Stimulated activated CD8-positive, alpha-beta memory T cell treated with anti-CD3 and anti-CD28 coated beads, Interleukin-7, amount 100 ng/mL, for 4 hours (primary cell): ENCODE data around the gene AGO4.
"Not testable (repeated sequence)": the region's sequence is repeated elsewhere in the genome, so short reads cannot be mapped to it uniquely, and the experiment has no call there.

Experiments
- DNase-seq, 2 donors: peaks; one replicate each; pipeline ENCODE4 v3.0.0-alpha.2; 2020; ENCODE audit warnings: low read depth in 2 of 2

The AGO4 gene

DNA sequence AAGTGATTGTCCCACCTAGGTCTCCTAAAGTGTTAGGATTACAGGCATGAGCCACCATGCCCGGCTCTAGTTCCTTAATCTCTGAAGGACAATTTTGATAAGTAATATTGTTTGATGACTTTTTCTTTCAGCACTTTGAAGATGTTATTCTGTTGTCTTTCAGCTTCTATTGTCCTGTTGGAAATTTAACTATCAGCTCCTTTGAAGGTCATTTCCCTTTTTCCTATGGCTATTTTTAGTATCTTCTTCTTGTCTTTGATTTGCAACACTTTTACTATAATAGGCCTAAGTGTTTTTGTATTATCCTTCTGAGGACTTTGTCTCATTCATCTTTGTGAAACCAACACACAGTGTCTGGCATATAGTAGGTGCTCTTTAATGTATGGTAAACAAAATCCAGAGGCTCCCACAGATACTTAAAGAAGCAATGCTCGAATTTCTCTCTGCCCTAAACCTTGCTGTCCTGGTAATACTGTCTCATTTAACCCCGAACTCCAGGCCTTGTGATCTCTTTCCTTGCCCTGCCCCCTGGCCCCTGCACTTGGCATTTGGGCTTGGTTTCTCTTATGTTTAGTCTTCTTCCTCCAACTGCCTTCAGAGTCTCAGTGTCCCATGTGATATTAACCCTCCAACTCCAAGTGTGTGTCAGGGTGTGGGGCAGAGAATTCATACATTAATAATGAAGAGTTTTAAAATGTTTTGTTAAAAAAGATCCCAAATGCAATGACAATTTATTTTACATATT is 56.2 kb downstream of the AGO4 start:
- no peak for DNase-seq

DNA sequence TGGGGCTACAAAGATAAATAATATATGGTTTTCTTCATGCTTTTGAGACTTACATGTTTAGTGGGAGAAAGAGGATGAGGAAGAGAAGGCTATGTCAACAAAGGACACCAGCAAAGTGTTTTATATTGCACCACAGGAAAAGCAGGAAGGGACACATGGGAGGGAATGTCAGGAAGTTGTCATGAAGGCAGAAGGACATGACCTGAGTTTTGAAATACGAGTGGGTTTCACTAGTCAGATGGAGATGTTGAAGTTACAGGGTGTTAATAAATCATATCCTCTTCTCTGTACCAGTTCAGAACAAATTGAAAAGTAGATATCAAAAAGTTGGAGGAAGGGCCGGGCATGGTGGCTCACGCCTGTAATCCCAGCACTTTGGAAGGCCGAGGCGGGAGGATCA is 57.0 kb downstream of the AGO4 start:
- no peak for DNase-seq

DNA sequence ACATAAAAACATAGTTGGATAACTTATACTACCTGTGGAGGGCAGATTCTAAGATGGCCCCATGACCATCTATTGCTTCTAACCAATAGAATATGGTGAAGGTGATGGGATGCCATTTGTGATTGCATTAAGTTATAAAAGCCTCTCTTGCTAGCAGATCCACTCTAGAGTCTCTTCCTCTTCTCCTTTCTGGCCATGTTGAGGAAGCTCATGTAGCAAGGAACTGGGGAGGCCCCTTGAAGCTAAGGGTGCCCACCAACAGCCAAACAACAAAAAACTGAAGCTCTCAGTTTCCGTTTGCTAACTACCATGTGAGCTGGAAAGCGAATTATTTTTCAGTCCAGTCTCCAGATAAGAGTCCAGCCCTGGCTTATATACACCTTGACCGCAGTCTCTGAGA is 59.2 kb downstream of the AGO4 start:
- DNase-seq: no peak

DNA sequence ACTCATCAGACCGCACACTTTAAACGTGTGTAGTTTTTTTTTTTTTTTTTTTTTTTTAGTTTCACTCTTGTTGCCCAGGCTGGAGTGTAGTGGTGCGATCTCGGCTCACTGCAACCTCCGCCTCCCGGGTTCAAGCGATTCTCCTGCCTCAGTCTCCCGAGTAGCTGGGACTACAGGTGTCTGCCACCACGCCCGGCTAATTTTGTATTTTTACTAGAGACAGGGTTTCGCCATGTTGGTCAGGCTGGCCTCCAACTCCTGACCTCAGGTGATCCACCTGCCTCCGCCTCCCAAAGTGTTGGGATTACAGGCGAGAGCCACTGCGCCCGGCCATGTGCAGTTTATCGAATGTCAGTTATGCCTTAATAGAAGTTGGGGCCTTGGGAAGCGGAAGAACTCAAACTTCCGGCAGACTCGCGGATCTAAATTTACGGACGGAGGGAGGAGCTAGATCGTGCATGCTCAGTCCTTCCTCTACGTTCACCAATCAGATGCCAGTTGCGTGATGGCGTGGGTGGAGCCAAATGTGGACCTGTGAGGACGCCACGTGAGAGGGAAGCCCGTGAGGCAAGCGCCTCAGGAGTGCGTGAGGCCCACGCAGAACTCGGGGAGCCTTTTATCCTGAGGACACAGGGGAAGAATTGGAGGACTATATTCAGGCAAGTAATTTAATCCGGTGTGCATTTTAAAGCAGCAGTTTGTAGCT is 61.6 kb downstream of the AGO4 start:
- not testable (repeated sequence) for DNase-seq

DNA sequence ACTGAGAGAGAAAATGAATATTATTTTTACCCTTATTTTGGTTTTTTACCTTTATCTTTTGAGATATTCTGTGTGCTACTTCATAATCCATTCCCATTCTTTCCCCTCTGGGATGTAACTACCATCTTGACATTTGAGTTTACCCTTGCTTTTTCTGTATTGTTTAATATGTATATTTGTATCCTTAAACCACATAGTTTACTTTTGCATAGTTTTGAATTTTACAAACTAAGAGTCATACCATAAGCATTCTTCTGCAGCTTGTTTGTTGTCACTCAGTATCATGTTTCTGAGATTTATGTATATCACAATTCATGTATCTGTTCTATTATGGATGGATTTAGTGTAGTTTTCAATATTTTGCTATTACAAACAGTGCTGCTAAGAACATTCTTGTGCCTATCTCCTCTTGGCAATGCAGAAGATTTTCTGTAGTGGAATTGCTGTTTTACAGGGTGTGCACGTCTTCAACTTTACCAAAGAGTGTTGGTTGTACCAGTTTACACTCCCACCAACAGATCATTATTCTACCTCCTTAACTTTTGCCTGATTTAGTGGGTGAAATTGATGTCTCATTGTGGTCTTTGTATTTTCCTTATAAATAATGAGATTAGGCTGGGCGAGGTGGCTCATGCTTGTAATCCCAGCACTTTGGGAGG is 63.0 kb downstream of the AGO4 start:
- no peak for DNase-seq

DNA sequence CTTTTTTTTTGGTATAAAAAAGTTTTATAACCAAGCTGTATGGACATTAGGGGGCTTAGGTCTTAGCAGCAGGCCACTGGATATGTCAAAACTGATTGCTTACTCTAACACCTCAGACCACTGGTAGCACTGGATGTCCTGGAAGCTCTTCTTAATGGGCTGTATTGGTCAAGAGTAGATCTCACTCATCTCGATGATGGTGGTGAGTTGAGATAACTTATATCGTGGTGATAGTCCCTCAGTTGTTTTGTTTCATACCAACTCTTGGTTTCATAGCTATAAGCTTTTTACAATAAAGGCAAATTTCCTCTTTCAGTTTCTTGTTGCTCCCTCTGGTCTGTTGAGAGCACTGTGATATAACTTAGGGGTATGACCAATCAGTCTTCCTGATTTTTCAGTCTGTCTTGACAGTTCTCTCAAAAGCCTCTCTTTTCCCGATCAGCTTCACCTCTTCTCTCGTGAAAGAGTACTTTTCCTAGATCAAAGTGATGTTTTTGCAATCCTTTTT is 65.5 kb downstream of the AGO4 start:
- no peak for DNase-seq

DNA sequence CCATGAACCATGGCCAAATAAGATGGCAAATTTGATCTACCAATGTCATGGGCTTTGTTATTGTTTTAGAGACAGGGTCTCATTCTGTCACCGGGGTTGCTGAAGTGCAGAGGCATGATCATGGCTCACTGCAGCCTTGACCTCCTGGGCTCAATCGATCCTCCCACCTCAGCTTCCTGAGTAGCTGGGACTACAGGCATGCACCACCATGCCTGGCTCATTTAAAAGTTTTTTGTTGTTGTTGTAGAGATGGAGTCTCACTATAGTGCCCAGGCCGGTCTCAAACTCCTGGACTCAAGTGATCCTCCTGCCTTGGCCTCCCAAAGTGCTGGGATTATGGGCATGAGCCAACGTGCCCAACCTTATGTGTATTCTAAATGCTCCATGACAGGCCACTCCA is 66.3 kb downstream of the AGO4 start:
- DNase-seq: not testable (repeated sequence)

DNA sequence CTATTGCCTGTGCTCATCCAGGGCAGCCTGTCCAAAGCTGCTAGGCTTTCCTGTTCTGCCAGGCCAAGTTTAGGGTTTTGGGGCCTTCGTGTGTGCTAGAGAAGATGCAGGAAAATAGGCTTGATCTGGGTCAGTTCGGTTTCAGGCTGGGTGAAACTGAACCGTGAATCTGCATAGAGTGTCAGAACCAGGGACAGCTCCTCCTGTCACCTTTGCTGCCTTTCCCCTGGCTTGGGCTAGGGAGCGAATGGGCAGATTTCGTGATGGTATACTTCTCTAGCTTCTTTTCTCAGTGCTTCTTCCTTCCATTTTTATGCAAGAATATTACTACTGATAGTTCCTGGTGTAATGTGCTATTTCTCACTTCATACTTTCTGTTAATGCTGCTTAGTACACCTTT is 69.2 kb downstream of the AGO4 start:
- no peak for DNase-seq

DNA sequence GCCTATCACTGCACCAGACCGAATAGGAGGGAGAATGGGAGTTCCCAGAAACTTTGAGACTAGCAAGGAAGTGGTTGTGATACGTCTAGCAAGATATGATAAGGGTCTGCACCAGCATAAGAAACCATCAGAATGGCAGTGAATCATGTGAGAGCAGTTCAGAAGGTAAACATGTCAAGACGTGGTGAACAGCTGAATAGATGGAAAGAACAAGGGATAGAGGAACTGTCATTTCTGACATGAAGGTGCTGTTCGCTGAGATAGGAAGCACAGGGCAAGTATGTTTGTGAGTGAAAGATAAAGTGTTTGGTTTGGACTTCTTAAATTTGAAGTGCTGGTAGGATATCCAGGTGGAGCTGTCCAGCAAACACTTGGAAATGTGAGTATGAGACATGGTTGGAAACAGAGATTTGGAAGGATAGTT is 74.0 kb downstream of the AGO4 start:
- DNase-seq: no peak

DNA sequence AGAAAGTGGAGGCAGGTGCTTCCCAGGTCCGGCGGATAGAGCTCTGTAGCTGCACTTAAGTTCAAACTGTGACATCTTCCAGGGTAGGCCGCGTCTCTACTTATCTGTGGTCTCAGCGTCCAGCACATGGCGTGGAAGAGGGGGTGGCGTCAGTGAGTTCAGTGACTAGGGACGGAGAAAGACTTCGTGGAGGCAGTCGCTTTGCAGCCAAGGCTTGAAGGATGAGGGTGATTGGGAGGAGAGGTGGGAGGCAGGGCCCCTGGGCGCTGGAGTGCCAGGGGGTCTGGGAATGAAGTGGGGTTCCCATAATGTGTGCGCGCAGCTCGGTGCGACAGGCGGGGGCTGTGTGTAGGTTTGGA is 74.7 kb downstream of the AGO4 start:
- DNase-seq: no peak

DNA sequence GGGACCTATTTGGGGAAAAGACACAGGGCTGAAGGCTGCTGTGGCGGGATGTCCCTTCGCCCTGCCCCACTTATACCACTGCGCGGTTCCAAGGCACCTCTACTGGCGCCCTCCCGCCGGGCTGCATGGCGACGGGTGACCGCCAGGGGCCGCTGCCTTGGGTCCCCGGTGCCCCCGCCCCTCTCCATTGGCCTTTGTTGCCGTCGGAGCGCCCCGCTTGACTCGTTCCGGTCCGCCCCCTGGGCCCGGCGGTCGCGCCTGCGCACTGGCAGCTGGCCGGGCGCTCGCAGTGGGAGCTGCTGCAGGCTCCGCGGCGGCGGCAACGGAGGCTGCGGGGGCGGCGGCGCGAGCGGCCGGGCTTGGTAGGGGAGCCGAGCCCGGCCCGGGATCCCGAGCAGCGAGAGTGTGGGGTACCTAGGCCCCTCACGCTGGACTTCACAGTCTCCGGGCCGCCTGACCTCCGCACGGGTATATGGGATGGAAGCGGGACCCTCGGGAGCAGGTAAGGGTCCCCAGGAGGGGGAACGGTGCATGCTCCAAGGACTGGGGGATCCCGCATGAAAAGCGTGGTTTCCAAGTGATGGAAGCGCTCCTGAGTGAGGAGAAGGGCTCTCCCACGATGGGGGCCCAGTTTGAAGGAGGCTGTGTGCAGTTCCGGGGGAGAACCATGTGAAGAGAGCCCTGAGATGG is 75.3 kb downstream of the AGO4 start, which contains the start of gene AGO1:
TSS of gene AGO1 (plus strand) at position 265 of the 690 bp plus-strand sequence. CDS start at position 478, 213 bp downstream.
- DNase-seq: peak; percentile 90 to 96

DNA sequence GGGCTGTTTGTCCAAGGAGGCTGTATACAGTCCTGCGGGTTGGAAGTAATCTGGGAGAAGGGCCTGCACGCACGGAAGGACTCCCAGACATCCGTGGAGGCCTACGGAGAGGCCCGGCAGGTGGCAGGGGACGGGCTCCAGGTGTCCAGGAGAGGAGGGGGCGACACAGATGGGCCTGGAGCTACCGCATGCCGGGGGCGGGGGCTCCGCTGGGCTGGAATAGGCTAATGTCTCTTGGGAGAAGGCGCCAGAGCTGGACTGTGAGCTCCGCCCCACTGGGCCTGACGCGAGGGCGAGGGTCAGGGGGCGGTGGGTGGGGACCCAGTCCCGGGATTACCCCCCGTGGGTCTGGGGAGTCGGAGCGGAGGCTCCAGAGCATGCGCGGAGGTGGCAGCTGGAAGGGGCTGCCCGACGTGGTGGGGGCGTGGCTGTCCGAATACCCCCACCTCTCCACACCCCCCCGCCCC is 75.9 kb downstream of the AGO4 start:
- DNase-seq: peak; percentile 6 to 58

DNA sequence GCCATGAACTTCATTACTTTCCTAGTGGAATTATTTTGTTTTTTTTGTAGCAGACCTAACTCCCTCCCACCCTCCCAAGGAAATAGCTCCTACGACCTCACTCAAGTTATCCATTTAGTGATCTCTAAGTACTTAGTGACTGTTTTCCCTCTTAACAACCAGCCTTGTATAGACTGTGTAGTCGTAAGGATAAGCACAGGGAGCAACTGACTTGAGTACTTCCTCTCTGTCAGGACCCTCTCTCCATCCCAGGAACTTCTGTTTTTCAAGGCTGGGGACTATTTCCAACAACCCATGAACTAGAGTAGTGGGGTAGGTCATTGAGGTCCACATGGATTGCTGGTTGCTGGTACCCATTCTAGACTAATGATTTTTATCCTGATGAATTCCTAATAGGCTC is 77.1 kb downstream of the AGO4 start:
- no peak for DNase-seq

DNA sequence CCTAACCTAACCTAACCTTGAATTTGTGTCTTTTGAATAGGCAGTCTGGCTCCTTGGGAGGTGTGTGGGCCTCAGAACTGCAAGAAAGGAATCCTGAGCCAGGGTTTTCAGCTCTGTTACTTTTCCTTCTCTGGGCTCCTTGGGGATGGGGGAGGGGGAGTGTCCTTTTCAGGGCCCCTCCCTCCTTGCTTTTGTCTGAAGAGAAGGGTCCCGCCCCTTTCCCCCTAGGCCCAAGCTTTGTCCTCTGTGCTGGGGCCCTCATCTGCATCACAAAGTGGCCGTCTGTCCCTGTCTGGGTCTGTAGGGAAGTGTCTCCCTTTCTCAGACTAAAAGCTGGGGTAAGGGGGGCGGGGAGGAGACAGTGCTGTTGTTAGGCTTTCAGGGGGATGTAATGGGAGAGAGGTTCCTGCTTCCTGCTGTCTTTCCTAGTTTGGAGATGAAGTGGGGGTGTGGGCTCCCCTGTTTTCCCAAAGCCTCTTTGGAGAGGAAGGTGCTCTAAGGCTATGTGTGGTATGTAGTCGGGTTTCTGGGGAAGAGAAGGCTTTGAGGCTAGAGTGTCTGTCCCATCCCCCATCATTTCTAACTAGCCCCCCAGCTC is 78.2 kb downstream of the AGO4 start:
- DNase-seq: no peak

DNA sequence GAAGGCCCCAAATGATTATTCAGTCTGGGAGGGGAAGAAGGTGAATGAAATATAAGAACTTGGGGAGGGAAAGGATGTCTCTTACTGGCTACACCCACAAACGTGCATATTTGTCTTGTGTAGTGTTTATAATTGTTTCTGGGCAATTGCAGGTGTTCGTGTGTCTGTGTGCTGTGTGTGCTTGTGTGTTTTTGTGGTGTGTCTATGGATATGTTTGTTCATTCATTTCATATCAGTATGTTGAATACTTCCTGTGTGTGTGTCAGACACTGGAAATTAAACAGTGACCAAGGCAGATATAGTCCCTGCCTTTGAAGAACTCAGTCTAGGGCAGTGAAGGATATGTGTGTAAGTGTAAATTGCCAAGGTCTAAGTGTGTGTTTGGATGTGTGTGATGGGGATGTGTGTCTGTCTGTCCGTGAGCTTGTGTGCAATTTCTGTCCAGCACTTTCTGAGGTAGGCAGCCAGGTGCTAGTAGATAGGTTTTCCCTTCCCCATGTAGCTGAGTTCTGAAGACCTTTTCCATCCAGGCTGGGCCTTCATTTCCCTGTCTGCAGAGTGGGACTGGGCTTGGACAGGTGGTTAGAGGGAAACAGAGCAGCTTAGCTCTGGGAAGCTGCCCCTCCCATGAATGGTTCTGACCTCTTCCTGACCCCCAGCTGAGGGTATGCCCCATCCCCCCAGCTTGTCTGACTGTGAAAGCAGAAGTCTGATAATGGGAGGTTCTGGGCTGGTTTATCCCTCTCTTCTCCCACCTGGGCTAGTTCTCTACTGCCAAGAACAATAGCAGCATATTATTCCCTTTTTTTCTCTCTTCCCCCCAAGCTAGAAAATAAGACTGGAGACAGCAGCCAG is 79.0 kb downstream of the AGO4 start:
- no peak for DNase-seq

DNA sequence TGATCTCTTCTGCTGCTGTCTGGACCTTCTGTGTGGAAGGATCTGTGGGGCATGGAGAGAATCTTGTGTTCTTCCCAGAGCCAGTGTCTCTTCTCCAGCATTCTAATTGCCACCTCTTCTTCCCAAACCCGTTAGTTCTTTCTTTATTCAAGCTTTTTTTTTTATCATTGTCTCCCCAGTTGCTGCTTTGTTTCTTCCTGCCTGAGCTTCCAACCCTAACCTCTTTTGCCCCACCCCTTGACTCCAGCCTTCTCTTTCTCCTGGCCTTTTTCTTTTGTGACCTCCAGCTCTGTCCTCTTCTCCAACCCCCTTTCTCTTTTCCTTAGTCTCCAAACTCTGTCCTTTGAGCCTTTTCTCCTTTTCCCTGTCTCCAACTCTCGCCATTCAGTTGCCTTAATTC is 79.7 kb downstream of the AGO4 start:
- DNase-seq: no peak

DNA sequence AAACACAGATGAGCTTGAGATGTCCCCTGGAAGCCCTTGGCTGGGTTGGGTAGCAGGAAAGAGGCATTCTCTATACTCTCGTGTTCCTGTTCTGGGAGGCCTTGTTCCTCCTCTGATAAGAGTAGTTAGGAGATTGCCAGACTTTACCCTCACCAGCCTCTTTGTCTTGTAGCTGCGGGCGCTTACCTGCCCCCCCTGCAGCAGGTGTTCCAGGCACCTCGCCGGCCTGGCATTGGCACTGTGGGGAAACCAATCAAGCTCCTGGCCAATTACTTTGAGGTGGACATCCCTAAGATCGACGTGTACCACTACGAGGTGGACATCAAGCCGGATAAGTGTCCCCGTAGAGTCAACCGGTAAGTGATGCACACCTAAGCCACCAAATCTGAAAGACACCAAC is 80.4 kb downstream of the AGO4 start:
- no peak for DNase-seq

DNA sequence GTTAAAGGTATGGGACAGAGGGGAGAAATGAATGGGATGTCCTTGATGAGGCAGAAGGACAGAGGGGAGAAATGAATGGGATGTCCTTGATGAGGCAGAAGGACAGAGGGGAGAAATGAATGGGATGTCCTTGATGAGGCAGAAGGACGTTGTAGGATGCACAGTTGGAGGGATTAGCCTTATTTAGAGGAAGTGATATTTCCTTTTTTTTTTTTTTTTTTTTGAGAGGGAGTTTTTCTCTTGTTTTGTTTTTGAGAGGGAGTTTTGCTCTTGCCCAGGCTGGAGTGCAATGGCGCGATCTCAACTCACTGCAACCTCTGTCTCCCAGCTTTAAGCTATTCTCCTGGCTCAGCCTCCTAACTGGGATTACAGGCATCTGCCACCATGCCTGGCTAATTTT is 81.2 kb downstream of the AGO4 start:
- not testable (repeated sequence) for DNase-seq

DNA sequence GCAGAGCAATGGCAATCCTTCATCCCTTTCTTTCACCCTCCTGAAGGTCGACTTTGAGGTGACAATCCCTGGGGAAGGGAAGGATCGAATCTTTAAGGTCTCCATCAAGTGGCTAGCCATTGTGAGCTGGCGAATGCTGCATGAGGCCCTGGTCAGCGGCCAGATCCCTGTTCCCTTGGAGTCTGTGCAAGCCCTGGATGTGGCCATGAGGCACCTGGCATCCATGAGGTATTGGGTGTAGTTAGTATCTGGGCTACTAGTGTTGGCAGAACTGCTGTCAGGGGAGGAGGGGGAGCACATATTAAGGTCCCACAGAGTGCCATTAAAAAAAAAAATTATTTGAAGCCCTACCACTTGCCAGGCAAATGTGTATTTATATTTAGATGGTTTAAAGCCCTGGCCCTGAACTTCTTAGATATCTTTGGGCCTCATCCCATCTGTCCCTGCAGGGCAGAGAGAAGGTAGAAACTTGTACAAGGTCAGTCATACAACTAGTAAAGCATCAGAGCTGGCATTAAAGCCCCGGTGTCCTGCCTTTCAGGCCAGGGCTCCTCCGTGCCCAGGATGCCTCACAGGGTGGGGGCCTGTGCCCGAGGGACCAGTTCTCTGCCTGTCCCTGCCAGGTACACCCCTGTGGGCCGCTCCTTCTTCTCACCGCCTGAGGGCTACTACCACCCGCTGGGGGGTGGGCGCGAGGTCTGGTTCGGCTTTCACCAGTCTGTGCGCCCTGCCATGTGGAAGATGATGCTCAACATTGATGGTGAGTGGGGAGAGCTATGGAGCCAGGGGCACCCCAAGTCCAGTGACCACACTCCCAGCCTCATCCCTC is 85.4 kb downstream of the AGO4 start:
- no peak for DNase-seq

DNA sequence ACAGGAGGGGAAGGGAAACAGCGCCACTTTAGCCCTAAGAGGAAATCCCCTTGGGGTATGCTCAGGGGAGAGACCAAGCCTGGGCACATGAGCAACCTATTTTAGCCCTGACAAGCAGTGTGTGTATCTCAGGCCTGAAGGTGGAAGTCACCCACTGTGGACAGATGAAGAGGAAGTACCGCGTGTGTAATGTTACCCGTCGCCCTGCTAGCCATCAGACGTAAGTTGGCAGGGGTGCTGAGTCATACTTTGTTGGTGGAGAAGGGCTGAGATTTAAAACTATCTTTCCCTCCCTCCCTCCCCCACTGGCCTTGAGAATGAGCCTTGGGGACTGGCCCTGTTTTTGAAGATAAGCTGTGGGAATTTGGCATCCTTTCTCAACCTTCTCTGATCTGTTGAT is 86.4 kb downstream of the AGO4 start:
- DNase-seq: no peak
